Cerebellar cortex (tissue), 1 donor: ENCODE measurements around the gene PSORS1C2.
A peak's percentile ranks its signal among the peaks of the same experiment; 100 is the strongest.

Experiments used
- DNase-seq: peaks from one replicate; pipeline ENCODE4 v3.0.0-alpha.2; 2015; ENCODE audit warnings: low spot score

Gene PSORS1C2

DNA sequence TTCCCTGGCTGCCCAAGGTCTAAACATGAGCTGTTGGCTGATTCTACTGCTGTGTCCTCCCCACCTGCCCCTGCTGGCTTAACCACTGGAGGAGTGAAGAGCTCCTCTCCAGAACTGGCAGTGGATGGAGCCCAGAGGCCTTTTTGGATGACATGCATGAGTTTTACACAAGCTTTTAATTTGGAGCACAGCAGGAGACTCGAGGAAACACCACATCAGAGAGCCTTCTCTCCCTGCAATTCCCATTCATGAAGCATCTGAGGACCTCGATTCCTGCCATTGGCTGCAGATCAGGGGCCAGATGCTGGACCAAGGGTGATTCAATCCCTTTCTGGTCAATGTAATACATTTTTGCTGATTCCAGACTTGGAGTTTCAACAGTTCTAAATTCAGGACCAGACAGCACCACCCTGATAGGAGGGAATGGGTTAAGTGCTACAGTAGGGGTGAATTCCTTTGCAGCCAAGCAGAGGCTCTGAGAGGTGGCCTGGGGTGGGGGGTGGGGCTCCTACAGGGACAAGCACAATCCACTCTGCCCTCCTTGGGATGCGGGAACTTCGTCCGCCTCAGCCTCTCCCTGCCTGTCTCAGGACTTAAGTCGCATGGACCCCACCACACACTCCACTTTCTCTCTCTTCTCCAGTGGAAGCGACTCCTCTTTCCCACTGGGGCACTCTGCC, 24.9 kb downstream of the PSORS1C2 start:
- no peak for DNase-seq

DNA sequence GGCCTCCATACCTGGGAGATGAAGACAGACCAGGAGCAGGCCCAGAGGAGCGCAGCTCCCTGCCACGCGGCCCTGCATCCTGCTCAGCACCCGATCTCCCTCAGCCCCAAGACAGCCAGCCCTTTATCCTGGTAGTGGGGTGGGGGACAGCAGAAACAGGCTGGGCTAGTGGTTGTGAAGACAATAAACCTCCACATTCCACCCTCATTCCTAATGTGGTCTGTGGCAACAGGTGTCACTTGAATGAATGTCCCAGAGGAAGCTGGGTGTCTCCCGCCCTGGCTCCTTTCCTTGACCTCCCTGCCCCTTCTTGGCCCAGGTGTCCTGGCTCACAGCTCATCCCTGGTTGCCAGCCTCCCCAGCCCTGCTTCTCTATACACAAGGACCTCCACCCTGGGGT, 26.4 kb downstream of the PSORS1C2 start, which contains the start of gene C6orf15:
C6orf15 (minus strand) TSS at position 98 of the 400 bp plus-strand sequence; CDS start at position 78, 20 bp downstream.
- DNase-seq: no peak

DNA sequence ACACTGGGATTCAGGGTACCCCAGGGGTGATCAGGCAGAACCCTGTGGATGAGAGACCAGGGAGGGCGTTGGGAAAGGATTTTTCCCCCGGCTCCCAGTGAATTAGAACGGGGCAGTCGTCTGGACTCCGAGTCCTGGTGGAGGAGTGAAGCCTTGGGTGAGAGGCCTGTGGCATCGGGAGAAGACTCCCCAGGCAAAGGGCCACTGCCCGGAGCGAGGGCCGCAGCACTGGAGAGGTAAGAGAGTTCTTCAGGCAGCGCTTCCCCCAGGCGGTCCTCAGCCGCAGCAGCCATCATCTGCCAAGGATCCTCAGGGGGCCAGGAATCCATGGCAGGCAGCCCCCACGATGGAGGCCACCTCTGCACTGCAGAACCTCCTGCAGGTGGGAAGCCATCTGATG, 27.2 kb downstream of the PSORS1C2 start:
- no peak for DNase-seq

DNA sequence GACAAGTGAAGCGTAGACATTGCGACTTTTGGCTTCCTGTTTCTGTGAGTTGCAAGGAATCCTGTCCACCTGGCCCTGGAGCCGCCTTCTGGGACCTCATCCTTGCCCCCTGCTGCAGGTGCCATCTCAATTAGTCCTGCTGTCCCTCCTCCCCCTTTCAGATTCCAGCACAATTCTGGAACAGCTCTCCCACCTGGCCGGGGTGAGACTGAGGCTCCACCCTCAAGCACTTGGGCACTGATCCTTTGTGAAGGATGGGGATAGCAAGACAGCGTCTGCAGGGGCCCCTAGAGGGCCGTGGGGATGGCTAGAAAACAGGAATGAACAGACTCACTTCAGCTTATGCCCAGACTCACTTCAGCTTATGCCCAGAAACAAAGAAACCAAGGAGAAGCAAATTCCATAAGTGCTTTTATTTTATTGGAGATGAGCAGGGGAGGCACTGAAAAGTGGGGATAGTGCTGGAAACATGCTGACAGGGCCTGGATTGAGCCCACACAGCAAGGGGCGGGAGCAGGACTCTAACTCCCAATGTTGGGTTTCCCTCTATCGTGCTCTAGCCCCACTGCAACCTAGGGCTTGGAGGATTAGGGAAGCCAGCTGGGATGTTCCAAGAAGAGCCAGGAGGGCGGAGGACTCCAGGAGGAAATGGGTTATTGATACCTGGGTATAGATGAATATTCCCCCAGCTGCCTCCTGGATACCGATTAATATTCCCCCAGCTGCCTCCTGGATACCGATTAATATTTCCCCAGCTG, 27.9 kb downstream of the PSORS1C2 start:
- no peak for DNase-seq

DNA sequence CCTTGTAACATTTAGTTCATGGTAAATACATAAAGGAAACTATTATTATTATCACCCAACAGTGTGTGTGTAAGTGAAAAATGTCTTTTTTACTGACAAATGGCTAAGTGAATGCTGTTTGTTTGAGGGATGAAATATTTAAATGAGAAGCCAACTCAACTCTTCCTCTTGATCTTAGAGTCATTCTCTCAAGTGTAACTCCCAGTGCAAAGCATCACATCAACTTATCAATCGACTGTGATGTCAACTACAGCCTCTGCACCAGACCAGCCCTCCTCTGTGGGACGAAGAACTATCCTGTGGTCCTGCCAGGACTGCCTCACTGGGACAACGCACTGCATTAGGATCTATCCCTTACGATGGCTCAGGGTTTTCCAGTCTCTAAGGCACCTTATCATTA, 31.8 kb downstream of the PSORS1C2 start:
- DNase-seq: no peak

DNA sequence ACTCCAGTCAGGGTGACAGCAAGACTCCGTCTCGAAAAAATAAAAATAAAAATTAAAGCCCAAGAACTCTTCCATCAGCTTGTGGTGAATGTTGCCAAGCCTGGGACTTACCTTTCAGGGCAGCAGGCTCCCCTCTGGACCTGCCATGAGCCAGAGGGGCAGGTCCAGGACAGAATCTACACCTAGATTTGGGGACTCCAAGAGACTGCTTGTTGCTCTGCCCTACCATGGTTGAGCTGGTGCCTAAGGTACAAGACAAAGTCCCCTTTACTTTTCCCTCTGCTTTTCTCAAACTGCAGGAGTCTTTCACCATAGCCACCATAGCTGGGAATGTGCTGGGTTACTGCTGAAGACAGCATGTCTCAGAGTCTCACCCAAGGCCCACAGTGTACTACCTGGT, 35.7 kb downstream of the PSORS1C2 start:
- DNase-seq: no peak

DNA sequence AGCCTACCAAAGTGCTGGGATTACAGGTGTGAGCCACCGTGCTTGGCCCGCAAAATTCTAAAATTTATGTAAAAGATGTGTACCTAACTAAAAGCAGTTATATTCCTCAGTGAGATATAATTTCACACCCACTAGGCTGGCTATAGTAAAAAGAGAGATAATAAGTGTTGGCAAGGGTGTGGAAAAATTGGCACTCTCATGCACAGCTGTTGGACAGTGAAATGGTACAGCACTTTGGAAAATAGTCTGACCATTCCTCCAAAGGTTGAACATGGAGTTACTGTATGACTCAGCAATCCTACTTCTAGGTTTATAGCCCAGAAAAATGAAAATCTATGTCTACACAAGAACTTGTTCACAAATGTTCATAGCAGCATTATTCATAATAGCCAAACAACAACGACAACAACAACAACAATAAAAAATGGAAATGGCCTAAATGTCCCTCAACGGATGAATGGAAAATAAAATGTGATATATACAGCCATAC, 40.4 kb downstream of the PSORS1C2 start:
- DNase-seq: no peak

DNA sequence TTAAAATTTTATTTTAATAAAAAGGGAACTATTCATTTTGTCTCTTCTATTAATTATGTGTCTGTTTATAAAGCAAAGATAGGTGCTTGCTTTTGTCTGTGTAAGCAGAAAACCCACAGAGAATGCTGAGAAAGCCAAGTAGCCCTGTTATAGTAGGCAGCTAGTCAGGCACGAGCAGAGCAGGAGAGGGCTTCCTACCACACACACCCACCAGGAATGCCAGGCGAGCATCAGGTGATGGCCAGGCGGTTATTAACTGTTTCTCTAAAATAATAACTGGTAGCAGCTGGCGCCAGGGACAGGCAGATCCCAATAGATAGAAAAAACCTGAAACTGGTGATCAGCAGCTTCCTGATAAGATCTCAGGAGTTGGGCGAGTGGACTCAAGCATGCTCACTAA, 42.2 kb downstream of the PSORS1C2 start:
- DNase-seq: no peak

DNA sequence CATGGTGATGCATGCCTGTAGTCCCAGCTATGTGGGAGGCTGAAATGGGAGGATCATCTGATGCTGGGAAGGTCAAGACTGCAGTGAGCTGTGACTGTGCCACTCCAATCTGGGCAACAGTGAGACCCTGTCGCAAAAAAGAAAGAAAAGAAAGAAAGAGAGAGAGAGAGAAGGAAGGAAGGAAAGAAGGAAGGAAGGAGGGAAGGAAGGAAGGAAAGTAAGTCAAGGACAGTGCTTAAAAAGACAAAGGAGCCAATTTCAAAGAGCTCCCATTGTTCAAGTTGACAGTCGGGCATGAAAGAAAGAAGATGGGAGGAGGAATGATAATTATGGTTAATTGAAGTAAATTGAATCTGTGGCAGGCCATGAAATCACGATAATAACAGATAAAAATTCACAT, 42.7 kb downstream of the PSORS1C2 start:
- DNase-seq: no peak

DNA sequence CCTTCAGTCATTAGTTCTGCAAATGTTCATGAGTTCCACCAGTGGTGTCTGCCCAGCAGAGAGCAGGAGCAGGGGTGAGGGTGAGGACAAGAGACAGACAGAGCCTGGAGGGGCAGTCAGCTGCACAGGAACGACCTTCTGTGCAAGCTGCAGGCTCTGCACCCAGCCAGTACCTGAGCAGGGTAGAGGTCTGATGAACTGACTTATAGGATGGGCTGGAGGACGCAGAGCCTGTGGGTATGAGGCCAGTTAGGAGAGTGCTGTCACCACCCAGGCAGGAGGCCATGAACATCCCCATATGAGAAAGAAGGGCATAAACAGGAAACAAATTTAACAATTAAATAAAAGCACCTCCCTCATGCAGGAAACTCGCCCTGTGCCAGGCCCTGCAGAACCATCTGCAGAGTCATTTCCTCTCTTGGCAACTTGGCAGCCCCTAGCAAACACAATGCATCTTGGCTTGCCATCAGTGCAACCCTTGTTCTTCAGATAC, 44.4 kb downstream of the PSORS1C2 start:
- peak; percentile 96 for DNase-seq

DNA sequence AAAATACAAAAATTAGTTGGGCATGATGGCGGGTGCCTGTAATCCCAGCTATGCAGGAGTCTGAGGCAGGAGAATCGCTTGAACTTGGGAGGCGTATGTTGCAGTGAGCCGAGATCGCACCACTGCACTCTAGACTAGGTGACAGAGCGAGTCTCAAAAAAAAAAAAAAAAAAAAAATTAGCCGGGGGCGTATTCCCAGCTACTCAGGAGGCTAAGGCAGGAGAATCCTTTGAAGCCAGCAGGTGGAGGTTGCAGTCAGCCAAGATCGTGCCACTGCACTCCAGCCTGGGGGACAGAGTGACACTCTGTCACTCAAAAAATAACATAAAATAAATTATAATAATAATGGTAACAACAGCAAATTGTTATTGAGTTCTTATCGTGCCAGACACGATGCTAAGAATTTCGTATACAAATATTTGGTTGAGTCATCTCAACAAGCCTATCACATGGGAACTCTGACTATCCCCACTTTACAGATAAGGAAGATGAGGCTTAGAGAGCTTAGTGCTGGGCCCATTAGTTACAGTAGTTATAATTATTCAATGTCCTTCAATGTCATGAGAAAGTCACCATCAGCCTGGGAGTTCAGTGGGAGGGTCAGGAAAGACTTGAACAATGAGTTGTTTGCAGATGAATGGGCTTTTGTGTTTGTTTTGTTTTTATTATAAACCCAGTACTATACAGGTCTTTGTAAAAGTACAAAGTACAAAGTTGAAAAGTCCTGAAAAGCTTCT, 45.9 kb downstream of the PSORS1C2 start:
- no peak for DNase-seq

DNA sequence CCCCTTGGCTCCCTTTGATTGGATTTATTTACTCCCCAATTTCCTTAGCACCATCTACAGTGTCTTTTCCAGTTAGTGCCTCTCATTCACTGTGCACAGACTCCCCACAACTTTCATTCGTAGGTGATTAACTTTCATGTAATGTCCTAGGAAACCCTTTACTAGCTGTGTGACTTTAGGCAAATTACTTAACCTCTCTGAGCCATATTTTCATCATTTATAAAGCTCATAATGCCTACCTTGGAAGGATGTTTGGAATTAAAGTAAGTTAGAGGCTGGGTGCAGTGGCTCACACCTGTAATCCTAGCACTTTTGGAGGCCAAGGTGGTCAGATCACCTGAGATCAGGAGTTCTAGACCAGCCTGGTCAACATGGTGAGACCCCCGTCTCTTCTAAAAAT, 46.6 kb downstream of the PSORS1C2 start:
- no peak for DNase-seq

DNA sequence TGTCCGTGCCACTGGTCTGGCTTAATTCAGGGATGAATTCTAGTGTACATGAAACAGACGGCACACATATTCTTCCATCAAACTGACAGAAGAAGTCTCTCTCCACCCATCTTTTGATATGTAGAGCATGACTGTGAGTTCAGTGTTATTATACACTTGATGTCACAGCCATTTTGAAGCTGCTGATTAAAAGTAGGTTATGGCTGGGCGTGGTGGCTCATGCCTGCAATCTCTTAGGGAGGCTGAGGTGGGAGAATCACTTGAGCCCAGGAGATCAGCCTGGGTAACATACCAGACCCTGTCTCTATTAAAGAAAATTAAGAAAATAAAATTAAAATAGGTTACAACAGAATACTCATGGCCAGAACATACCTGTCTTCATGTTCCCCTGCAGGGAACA, 47.2 kb downstream of the PSORS1C2 start:
- DNase-seq: no peak

DNA sequence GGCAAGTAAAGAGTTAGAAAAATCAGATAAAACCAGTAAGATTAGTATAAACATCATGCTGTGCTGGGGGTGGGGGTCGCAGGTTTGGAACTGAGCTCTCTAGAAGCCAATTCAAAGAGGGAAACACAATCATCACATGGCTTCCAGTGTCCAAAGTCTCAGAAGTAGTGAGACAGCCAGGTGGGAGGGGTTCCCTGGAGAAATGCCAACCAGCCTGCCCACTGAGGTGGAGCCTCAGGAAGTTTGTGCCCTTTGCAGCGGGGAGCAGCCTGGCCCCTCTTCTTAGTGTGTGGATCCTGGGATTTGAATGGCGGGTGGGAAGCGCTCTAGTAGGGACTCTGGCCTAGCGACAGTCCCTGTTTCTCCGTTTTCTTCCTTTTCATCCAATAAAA, 47.9 kb downstream of the PSORS1C2 start:
- no peak for DNase-seq

DNA sequence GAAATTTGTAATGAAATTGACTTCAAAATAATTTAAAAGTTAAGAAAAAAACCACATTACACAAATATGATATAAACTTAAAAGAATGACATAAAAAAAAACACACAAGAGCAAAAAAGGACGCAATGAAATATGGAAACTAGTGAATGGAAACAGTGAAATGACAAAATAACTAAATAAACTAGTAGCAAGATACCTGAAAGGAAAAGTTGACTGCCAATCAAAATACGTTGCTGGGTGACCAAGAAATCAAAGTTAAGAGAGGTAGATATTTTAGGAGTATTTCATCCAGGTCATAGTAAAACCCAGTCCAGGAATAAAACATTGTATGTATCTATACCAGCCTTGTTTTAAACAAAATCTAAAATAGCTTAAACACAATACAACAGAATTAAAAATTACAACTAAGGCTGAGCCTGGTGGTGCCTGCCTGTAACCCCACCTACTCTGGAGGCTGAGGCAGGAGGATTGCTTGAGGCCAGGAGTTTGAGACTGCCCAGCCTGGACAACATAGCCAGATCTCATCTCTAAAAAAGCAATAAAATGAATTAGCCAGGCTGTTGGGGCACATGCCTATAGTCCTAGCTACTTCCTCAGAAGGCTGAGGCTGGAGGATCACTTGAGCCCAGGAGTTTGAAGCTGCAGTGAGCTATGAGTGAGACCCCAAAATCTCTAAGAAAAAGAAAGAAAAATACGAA, 48.4 kb downstream of the PSORS1C2 start:
- no peak for DNase-seq
